HG02981 (cell line): Measurements from ENCODE around the gene MBD6.

Source experiments
- ATAC-seq: cut with Tn5 transposase; IDR thresholded peaks from one replicate; pipeline ENCODE4 v1.9.1; 2021; ENCODE audit warnings: mild to moderate bottlenecking, moderate library complexity; ENCODE audit not compliant: unreplicated experiment

Gene MBD6

GRCh38 chr12:57525615-57526383 lies 3.2 kb downstream of the MBD6 start:
- ATAC-seq: no peak

GRCh38 chr12:57526477-57527126 lies 4.0 kb downstream of the MBD6 start:
- no peak for ATAC-seq

GRCh38 chr12:57527184-57527583 lies 4.6 kb downstream of the MBD6 start:
- ATAC-seq: no peak

GRCh38 chr12:57528176-57528575 lies 5.6 kb downstream of the MBD6 start:
- ATAC-seq: no peak

- no peak for ATAC-seq
These were observed 6.4 kb downstream of the MBD6 start for GRCh38 chr12:57528831-57529555.

GRCh38 chr12:57529831-57530230 lies 7.2 kb downstream of the MBD6 start:
- ATAC-seq: no peak

GRCh38 chr12:57530396-57531142 lies 7.9 kb downstream of the MBD6 start:
- no peak for ATAC-seq

GRCh38 chr12:57531836-57532235 lies 9.2 kb downstream of the MBD6 start:
- no peak for ATAC-seq

- ATAC-seq: no peak
These were observed 10.5 kb downstream of the MBD6 start for GRCh38 chr12:57533108-57533507.

- ATAC-seq: no peak
These were observed 11.6 kb downstream of the MBD6 start for GRCh38 chr12:57534250-57534649.

GRCh38 chr12:57534991-57535543 lies 12.4 kb downstream of the MBD6 start:
- no peak for ATAC-seq

- ATAC-seq: no peak
These were observed 13.4 kb downstream of the MBD6 start for GRCh38 chr12:57535764-57536596.

GRCh38 chr12:57536597-57536942 lies 13.9 kb downstream of the MBD6 start:
- no peak for ATAC-seq

GRCh38 chr12:57539134-57539768 lies 16.6 kb downstream of the MBD6 start:
- no peak for ATAC-seq

GRCh38 chr12:57541001-57541400 lies 18.4 kb downstream of the MBD6 start:
- ATAC-seq: no peak

- no peak for ATAC-seq
These were observed 19.1 kb downstream of the MBD6 start for GRCh38 chr12:57541717-57542116.

GRCh38 chr12:57543581-57543980 lies 21.0 kb downstream of the MBD6 start:
- no peak for ATAC-seq

- ATAC-seq: no peak
These were observed 23.3 kb downstream of the MBD6 start for GRCh38 chr12:57545809-57546437.
